ENCODE data around the gene DTX4.

DNA sequence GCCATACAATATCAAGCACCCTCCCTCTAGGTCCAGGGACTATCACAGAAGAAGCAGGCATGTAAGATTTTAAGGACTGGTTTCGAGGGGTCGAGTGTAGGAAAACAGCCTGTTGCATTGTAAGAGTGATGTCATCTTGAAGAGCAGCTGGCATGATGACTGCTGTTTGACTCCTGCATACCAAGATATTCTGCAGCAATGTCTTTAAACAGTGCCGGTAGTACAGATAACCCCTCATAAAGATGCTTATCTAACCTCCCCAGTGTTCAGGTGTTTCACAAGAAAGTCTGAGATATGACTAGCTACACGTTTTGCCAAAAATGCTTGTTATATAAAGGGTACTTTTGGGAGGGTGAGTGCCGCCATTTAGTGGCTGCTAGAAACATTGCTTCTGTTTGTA, 17.3 kb upstream of the DTX4 start:
- TF ChIP-seq, protein P1, sequence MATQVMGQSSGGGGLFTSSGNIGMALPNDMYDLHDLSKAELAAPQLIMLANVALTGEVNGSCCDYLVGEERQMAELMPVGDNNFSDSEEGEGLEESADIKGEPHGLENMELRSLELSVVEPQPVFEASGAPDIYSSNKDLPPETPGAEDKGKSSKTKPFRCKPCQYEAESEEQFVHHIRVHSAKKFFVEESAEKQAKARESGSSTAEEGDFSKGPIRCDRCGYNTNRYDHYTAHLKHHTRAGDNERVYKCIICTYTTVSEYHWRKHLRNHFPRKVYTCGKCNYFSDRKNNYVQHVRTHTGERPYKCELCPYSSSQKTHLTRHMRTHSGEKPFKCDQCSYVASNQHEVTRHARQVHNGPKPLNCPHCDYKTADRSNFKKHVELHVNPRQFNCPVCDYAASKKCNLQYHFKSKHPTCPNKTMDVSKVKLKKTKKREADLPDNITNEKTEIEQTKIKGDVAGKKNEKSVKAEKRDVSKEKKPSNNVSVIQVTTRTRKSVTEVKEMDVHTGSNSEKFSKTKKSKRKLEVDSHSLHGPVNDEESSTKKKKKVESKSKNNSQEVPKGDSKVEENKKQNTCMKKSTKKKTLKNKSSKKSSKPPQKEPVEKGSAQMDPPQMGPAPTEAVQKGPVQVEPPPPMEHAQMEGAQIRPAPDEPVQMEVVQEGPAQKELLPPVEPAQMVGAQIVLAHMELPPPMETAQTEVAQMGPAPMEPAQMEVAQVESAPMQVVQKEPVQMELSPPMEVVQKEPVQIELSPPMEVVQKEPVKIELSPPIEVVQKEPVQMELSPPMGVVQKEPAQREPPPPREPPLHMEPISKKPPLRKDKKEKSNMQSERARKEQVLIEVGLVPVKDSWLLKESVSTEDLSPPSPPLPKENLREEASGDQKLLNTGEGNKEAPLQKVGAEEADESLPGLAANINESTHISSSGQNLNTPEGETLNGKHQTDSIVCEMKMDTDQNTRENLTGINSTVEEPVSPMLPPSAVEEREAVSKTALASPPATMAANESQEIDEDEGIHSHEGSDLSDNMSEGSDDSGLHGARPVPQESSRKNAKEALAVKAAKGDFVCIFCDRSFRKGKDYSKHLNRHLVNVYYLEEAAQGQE (IDR thresholded peaks at IDR 0.05; ENCODE audit: low read depth), result no peak
- TF ChIP-seq, protein P2, sequence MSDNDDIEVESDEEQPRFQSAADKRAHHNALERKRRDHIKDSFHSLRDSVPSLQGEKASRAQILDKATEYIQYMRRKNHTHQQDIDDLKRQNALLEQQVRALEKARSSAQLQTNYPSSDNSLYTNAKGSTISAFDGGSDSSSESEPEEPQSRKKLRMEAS (IDR thresholded peaks at IDR 0.05), result no peak
- no peak for TF ChIP-seq RAD21 (IDR thresholded peaks at IDR 0.05; ENCODE audit: low read depth)
- TF ChIP-seq EGR1 (IDR thresholded peaks at IDR 0.05), result no peak
- no peak for TF ChIP-seq EP300 (IDR thresholded peaks at IDR 0.05; ENCODE audit: borderline replicate concordance)
- no peak for TF ChIP-seq YY1 (IDR thresholded peaks at IDR 0.05; ENCODE audit: low read depth)
- TF ChIP-seq CEBPB (IDR thresholded peaks at IDR 0.05), result no peak
- TF ChIP-seq, protein P3, sequence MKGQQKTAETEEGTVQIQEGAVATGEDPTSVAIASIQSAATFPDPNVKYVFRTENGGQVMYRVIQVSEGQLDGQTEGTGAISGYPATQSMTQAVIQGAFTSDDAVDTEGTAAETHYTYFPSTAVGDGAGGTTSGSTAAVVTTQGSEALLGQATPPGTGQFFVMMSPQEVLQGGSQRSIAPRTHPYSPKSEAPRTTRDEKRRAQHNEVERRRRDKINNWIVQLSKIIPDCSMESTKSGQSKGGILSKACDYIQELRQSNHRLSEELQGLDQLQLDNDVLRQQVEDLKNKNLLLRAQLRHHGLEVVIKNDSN (IDR thresholded peaks at IDR 0.05), result no peak

All from Ishikawa (cell line).